NCI-H524 (cell line): ENCODE results near the gene TSPAN13.
A peak's percentile ranks its signal among the peaks of the same experiment; 100 is the strongest.

ENCODE experiments used
- DNase-seq, 2 experiments: peaks; one replicate each; lab custom pipeline; 2025; lab: John Stamatoyannopoulos, UW

TSPAN13 gene

DNA sequence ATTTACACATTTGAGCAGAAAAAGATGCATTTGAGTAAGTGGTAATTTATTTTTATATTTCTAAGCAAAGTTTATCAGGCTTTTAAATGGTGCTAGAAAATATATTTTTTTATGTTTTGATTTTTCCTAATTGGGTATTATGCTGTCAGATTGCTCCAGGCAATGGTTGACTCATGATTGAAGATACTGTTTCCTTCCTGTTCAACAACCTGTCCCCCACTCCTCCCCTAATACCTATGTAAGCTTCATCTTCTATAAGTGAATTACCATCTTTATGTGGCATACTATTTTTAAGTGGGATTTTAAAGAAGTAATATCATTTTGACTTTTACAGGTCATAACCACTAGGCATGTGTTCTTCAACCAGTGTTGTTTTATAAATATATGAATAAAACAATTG is 21.4 kb downstream of the TSPAN13 start:
- DNase-seq = no peak

GRCh38 chr7:16776053-16776452 is 22.5 kb downstream of the TSPAN13 start:
- DNase-seq = no peak

DNA sequence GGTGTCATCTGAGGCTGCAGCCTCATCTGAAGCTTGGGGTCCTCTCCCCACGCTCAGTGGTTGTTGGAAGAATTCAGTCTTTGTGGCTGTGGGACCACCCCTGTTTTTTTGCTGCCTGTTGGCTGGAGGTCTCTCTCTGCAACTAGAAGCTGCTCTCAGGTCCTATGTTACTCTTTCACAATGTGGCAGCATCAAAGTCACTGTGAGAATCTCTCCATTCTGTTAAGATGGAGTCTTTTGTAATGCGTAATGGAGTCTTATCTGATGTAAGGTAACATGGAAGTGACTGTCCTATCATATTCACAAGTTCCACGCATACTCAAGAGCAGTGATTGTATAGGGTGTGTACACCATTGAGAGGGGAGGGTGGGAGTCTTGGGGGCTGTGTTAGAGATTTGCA is 24.9 kb downstream of the TSPAN13 start:
- no peak for DNase-seq

DNA sequence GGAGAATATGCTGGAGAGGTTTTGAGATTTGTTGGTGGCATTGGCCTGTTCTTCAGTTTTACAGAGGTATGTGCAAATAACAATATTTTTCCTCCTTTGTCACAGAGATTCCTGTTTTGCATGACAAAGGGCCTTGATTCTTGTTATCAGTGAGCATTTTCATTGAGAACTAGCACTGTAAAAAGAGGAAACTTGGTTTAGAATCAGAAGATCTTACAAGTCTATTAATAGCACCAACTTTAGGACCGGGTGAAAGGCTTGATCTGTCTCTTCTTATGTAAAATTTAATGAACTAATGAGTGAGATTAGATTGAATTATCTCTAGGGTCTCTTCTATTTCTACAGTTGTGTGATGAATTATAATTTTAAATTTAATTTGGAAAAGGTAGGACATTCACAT is 25.5 kb downstream of the TSPAN13 start:
- no peak for DNase-seq

DNA sequence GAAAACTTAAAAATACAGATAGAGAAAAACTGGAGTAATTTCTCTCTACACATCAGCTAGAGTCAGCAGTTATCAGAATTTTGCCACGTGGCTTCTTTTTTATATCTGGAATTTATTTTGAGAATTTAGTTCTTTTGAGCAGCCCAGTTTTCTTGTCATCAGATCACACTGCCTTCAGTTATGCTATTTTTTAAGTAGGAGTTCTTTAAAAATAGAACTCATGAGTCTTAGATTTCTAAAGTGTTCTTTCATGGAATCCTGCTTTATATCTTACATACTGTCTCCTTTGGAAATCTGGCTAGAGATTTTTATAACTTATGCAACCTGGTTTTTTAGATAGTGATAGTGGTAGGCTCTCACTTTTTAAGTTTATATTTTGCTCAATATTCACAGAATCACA is 27.0 kb downstream of the TSPAN13 start:
- no peak for DNase-seq

DNA sequence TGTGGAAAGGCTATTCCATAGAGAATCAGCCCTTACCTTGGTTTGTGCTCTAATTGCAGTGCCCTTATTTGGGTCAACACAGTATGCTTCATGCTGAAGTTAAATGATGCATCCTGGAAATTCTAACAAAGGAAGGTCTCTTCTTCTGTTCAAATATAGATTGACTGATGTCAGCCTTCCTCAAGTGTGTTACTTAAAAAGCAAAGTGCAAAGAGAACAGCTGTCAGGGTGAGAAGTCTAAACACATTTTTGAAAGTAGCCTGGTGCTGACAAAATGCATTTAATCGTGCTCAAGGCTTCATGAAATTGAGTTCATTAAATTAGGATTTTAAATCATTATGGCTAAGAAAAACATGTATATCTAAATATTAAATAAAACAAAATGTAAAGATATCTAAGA is 31.8 kb downstream of the TSPAN13 start:
- DNase-seq = peak in 1 of 2 experiments; percentile 59

- DNase-seq = peak in 1 of 2 experiments; percentile 26
These were observed 32.3 kb downstream of the TSPAN13 start for GRCh38 chr7:16785846-16786245.

GRCh38 chr7:16786257-16786656 is 32.7 kb downstream of the TSPAN13 start:
- DNase-seq = no peak

- no peak for DNase-seq
These were observed 33.6 kb downstream of the TSPAN13 start for GRCh38 chr7:16787127-16787526.

DNA sequence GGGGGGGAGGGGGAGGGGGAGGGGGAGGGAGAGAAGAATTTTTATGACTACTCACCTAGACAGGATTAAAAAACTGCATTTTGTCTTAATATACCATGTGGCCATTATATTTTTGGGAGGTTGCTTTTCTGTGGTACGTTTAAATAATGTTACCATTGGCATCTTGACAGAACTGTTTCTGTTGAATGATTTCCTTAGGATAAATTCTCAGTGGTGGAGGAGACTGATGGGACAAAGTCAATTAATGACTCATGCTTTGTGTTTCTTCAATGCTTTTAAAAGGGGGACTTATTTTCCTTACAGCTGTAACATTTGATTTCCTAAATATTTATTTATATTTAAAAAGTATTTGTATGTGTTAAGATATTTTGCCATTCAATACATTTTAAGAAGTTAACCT is 37.5 kb downstream of the TSPAN13 start:
- DNase-seq = no peak

DNA sequence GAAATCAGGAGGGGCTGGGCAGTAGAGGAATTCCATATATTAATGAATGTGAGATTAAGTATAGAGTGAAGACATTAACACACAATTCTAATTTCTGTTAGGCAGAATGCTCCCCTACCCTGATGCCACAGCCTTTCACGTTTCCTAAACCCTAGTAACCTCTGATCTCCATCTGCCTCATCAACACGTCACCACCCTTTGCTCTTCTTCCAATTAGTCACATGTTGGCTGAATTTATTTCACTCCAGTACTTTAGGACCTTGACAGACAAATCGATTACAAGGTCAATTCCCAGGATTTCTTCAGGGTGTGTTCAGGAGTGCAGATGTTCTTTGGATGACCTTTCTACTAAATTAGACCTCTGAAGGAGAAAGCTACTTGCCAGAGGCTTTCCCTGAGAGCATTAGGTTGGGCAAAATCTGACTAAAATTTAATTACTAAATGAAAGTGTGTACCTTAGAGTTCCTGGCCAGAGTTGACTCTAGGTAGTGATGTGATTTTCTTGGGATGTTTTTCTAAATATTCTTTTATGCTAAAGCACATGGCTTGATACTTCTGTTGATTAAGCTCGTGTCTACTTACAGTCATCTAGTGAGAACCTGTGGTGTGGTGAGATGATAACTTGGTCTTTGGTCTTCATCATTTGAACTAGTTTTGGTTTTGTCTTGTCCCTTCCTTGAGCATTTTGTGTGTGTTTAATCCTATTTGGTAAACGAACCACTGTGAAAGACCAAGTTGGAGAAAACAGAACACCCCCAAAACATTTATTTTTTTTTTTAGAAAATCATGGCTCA is 38.5 kb downstream of the TSPAN13 start:
- no peak for DNase-seq

DNA sequence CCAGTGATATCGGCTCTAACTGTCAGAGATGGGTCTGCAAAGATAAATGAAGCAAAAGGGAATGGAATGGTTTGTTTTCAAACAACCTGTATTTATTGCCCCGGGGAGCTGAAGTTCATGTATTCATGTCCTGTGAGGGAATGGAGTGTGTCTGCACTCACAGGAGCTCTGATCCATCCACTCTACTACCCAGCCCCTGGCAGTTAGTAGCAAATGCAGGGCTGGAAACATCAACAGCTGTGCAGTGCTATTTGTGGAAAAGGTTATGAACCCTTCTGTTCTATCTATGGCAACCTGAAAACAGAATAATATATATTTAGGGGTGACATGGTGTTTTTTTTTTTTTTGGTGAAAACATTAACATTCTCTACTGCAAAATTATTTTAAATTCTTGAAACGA is 41.4 kb downstream of the TSPAN13 start:
- DNase-seq = peak in 1 of 2 experiments; percentile 50

DNA sequence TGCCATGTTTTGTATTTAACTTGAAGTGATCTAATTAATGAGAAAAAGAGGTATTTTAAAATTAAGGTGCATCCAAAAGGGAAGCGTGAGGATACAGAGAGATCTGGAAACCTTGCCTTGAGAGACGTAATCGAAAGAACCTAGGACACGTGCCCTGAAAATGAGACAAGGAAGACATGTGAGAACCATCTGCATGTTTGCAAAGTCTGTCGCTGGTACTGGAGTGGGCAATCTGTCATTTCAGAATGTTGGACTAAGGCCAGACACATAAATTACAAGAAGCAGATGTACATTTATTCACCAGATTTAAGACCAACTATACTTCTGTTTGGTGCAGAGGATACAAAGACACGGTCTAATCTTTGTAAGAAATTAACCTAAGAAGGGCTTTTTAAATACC is 42.1 kb downstream of the TSPAN13 start:
- DNase-seq = peak; percentile 83 to 96

DNA sequence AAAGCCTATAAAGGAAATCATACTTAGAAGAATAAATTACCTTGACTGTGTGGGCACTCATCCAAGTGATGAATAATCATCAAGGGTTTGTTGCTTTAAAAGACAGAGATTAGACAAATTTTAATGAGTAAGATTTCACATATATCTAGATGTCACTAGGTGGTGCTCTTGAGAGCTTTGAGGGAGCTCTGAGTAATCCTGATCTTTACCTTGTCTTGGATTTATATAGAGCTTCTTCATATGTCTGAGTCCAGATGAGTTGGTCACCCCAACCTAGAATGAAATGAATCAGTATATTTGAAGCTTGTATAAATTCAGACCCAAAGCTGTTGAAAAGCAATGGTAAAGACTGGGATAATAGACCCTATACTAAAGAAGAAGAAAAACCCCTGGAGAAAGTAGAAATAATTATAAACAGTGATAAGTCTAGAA is 47.6 kb downstream of the TSPAN13 start:
- DNase-seq = peak in 1 of 2 experiments; percentile 55

- no peak for DNase-seq
These were observed 48.0 kb downstream of the TSPAN13 start for GRCh38 chr7:16801579-16801978.

GRCh38 chr7:16803125-16803524 is 49.6 kb downstream of the TSPAN13 start:
- no peak for DNase-seq

DNA sequence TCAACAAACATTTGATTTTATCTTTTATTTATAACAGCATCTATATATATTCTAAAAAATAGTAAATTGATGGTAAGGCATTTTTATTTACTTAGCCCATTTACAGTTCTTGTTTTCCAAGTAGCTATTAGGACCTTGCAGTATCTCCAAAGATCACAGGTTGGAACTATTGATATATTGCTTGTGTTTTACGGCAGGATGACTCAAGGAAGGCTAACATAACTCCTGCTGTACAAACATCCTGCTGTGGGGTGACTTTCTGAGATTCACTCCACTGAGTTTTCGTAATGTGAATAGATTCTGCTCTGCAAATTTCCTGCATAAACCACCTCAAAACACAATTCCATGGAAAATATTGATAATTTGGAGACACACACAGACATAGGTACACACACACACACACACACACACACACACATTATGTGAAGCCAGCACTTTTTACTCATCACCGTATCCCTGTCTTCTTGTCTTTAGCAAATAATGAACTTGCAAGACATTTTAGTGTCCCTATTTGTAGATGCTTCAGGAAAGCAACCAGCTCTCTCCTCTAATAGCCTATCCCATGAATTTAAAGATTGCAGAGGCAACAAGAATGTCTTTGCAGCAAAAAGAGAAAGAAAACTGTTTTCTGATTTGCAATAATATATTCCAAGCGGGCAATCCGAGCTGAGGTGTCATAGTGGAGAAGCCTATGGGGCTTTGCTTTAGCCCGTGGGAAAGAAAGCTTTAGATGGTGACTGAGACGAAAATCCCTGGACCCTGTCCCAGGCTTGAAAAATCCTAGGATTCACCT is 50.5 kb downstream of the TSPAN13 start:
- DNase-seq = no peak

DNA sequence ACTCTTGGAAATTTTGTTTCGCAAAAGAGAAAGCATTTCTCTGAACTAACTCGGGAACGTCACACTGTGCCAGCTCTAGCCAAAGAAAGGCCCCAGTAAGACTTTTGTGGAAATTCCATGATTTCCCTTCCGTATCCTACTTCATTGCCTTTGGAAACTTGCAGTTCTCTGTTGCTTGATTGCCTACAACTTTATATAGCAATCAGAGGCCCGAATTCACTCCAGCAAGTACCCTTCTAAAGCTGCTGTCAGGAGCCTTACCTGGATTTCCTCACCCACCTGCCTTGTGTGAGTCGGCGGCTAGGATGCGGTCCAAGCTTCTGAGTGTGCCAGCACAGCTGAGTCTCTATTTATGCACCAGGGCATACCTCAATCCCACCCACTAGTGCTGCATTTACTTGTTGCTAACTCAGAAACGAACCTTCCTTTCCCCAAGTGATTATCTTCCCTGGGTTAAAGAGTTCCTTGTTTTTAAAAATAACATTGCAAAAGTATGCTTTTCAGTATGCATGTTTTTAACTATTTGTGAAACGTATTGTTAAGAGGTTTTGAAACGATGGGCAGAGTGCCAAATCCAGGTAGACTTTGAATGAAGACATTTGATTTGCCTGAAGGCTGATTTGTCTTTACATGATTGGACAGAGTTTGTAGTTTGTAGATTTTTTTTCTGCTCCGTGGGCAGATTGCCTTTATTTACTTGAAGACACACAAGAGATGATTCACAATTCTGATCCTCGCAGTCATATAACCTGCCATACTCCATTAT is 51.3 kb downstream of the TSPAN13 start, which contains the start of gene AGR2:
Gene AGR2, minus strand, starts transcription at position 326 of the 766 bp plus-strand sequence. CDS start 3,203 bp downstream, outside the sequence.
- no peak for DNase-seq

GRCh38 chr7:16805441-16805840 is 51.9 kb downstream of the TSPAN13 start:
- no peak for DNase-seq

- no peak for DNase-seq
These were observed 56.6 kb downstream of the TSPAN13 start for GRCh38 chr7:16810112-16810511.

DNA sequence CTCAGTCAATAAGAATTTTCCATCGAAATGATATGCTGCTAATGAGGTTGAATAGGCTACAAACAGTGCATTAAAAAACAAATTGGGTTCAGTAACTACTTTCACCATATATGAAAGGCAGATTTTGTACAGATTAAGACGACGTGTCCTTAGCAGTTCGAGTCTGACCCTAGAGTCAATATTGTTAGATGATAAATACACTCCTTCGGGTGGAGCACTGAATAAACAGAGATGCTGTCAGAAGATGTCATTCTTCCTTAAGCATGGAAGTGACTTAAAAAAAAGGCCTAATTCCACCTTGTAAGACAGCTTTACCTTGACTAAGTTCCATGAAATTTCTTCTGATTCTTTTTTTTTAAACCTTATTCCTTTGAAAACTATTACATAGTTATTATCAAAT is 57.0 kb downstream of the TSPAN13 start:
- no peak for DNase-seq

DNA sequence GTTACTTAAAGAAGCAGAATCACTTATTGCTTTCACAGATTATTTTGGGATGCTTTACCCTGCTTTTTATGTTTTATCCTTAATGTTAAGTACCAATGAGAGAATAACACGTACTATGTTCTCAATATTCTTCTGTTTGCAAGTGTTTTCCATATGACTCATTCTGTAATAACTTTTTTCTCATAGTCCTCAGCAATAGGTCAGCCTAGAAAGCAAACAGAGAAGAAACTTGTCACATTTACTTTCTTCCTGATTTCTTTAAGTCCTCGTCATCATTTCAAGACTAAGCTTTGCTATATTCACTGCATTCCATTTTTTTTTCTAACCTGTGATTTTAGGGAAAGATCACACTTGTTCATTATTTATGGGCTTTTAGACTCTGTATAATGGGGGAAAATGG is 58.0 kb downstream of the TSPAN13 start:
- DNase-seq = no peak
